Esophagus muscularis mucosa (tissue), 3 donors: ENCODE data around the gene MEST.

Experiments used
- CTCF ChIP-seq, 3 experiments: fragments of 200-600 bp in 2 of 3; fragments of 450-650 bp in 1 of 3; sonication (generic) in 2 of 3; IDR thresholded peaks; one replicate each; pipeline ENCODE4 v1.5.1; 2017 to 2019; ENCODE audit warnings: antibody characterized with exemption in 3 of 3, mild to moderate bottlenecking in 2 of 3, moderate library complexity in 1 of 3
- POLR2AphosphoS5 ChIP-seq, 2 donors: sonication (generic); formaldehyde crosslinking; IDR thresholded peaks; one replicate each; pipeline ENCODE4 v1.6.1; 2017; ENCODE audit warnings: antibody characterized with exemption in 2 of 2

GRCh38 chr7:130513447-130513846, 21.6 kb downstream of the MEST start:
- TF ChIP-seq POLR2AphosphoS5 (IDR thresholded peaks at IDR 0.05) (no peak), CTCF (IDR thresholded peaks at IDR 0.05) (no peak)
